GM23338 (cell line): Measurements from ENCODE around the gene EFR3B. TPM values are rescaled to one million over a fixed set of nuclear protein-coding genes. Genes with fewer than 3 reads are reported as not detected.
"Not testable (repeated sequence)": the region's sequence is repeated elsewhere in the genome, so short reads cannot be mapped to it uniquely, and the experiment has no call there.

Experiments
- ATAC-seq: fragments of 200-7000 bp; cut with Tn5 transposase; 3 replicates; pipeline ENCODE4 v1.9.1; 2020
- DNase-seq: peaks from one replicate; pipeline ENCODE4 v3.0.0-alpha.2; 2015; ENCODE audit warnings: low spot score
- H2AFZ ChIP-seq: fragments of 200-600 bp; sonication (generic); 2 replicates; pipeline ENCODE4 v1.8.0; 2016; ENCODE audit warnings: antibody characterized with exemption, mild to moderate bottlenecking, moderate library complexity
- H3F3A ChIP-seq: fragments of 200-600 bp; sonication (generic); replicated peaks from 2 replicates; pipeline ENCODE4 v1.8.0; 2017; ENCODE audit warnings: antibody characterized with exemption, mixed run types, low read depth
- H3K27ac ChIP-seq: fragments of 200-600 bp; sonication (generic); 2 replicates; pipeline ENCODE4 v1.6.1; 2016; ENCODE audit warnings: low read depth
- H3K27me3 ChIP-seq: fragments of 200-600 bp; sonication (generic); 2 replicates; pipeline ENCODE4 v1.8.0; 2016; ENCODE audit warnings: mild to moderate bottlenecking, mixed run types, moderate library complexity; ENCODE audit not compliant: insufficient read depth
- H3K36me3 ChIP-seq: fragments of 200-600 bp; sonication (generic); 2 replicates; pipeline ENCODE4 v1.8.0; 2016; ENCODE audit warnings: mild to moderate bottlenecking; ENCODE audit not compliant: insufficient read depth
- H3K4me1 ChIP-seq: fragments of 200-600 bp; sonication (generic); 2 replicates; pipeline ENCODE4 v1.8.0; 2016; ENCODE audit warnings: mild to moderate bottlenecking, moderate library complexity; ENCODE audit not compliant: insufficient read depth
- H3K4me2 ChIP-seq: fragments of 200-600 bp; sonication (generic); 2 replicates; pipeline ENCODE4 v1.7.1; 2017; ENCODE audit warnings: mixed run types
- H3K4me3 ChIP-seq: fragments of 200-600 bp; sonication (generic); 2 replicates; pipeline ENCODE4 v1.6.1; 2016; ENCODE audit warnings: mixed run types
- H3K79me2 ChIP-seq: fragments of 200-600 bp; sonication (generic); replicated peaks from 2 replicates; pipeline ENCODE4 v1.8.0; 2017; ENCODE audit warnings: mild to moderate bottlenecking; ENCODE audit not compliant: insufficient read depth
- H3K9me2 ChIP-seq: fragments of 200-600 bp; sonication (generic); 2 replicates; pipeline ENCODE4 v1.8.0; 2017; ENCODE audit not compliant: insufficient read depth
- H4K20me1 ChIP-seq: fragments of 200-600 bp; sonication (generic); replicated peaks from 2 replicates; pipeline ENCODE4 v1.8.0; 2017; ENCODE audit warnings: mild to moderate bottlenecking; ENCODE audit not compliant: insufficient read depth
- H3K27ac Mint-ChIP-seq: 2 replicates; pipeline ENCODE4 v1.8.0; 2020; ENCODE audit warnings: inconsistent platforms, mild to moderate bottlenecking, moderate library complexity, mixed read lengths
- H3K27me3 Mint-ChIP-seq: 3 replicates; pipeline ENCODE4 v1.8.0; 2022; ENCODE audit warnings: low read depth, mild to moderate bottlenecking, moderate library complexity, mixed read lengths, inconsistent platforms; ENCODE audit not compliant: insufficient read depth, poor library complexity
- H3K36me3 Mint-ChIP-seq: 3 replicates; pipeline ENCODE4 v1.8.0; 2021; ENCODE audit warnings: low read depth, mild to moderate bottlenecking, inconsistent platforms, moderate library complexity, mixed read lengths
- H3K4me1 Mint-ChIP-seq: 3 replicates; pipeline ENCODE4 v1.8.0; 2020; ENCODE audit warnings: mild to moderate bottlenecking, inconsistent platforms, mixed read lengths
- H3K4me3 Mint-ChIP-seq: 3 replicates; pipeline ENCODE4 v1.8.0; 2021; ENCODE audit warnings: moderate library complexity, mild to moderate bottlenecking, inconsistent platforms, mixed read lengths
- H3K9me3 Mint-ChIP-seq: 3 replicates; pipeline ENCODE4 v1.8.0; 2020; ENCODE audit warnings: moderate library complexity, mild to moderate bottlenecking, inconsistent platforms, mixed read lengths
- EZH2 ChIP-seq: fragments of 200-600 bp; sonication (generic); IDR thresholded peaks from one replicate; pipeline ENCODE4 v1.8.0; 2017; ENCODE audit warnings: antibody characterized with exemption, mild to moderate bottlenecking, low read depth; ENCODE audit not compliant: unreplicated experiment
- EZH2phosphoT487 ChIP-seq: fragments of 200-600 bp; sonication (generic); IDR thresholded peaks from one replicate; pipeline ENCODE4 v1.8.1; 2018; ENCODE audit warnings: antibody characterized with exemption; ENCODE audit not compliant: unreplicated experiment
- JUNB ChIP-seq: IDR thresholded peaks from one replicate; pipeline ENCODE4 v1.6.1; 2016; ENCODE audit warnings: antibody characterized with exemption; ENCODE audit not compliant: unreplicated experiment
- NANOG ChIP-seq: IDR thresholded peaks from 2 replicates; pipeline ENCODE4 v1.6.1; 2016; ENCODE audit warnings: antibody characterized with exemption, borderline replicate concordance
- POLR2AphosphoS5 ChIP-seq: IDR thresholded peaks from 2 replicates; pipeline ENCODE4 v1.6.1; 2016; ENCODE audit warnings: antibody characterized with exemption, low read depth
- STAT1 ChIP-seq: IDR thresholded peaks from one replicate; pipeline ENCODE4 v1.6.1; 2016; ENCODE audit warnings: antibody characterized with exemption; ENCODE audit not compliant: unreplicated experiment
- ZNF114 ChIP-seq: fragments of 250-450 bp; sonication (Bioruptor Pico); IDR thresholded peaks from 2 replicates; pipeline ENCODE4 v1.5.0; 2020; ENCODE audit warnings: mild to moderate bottlenecking, moderate library complexity
- polyA plus RNA-seq: library from polyadenylated mRNA; unstranded; fragments of >200 nt; fragmentation: Nextera tagmentation; extraction: Ambion mirVana; gene quantifications from 2 replicates; pipeline ENCODE4 v1.2.1, GENCODE V29; 2016
- total RNA-seq: library from RNA; depleted of rRNA; stranded (reverse); fragments of >200 nt; shearing (Covaris generic); gene quantifications from 2 replicates; pipeline ENCODE4 v1.2.3, GENCODE V29; 2014
- TF ChIP-seq, protein P1 (sequence below): IDR thresholded peaks from one replicate; pipeline ENCODE4 v1.6.1; 2018; ENCODE audit warnings: antibody characterized with exemption; ENCODE audit not compliant: unreplicated experiment

Gene EFR3B
- total and polyA plus RNA-seq, 2 experiments from 2014 or later = 3.3 to 10.7 TPM

DNA sequence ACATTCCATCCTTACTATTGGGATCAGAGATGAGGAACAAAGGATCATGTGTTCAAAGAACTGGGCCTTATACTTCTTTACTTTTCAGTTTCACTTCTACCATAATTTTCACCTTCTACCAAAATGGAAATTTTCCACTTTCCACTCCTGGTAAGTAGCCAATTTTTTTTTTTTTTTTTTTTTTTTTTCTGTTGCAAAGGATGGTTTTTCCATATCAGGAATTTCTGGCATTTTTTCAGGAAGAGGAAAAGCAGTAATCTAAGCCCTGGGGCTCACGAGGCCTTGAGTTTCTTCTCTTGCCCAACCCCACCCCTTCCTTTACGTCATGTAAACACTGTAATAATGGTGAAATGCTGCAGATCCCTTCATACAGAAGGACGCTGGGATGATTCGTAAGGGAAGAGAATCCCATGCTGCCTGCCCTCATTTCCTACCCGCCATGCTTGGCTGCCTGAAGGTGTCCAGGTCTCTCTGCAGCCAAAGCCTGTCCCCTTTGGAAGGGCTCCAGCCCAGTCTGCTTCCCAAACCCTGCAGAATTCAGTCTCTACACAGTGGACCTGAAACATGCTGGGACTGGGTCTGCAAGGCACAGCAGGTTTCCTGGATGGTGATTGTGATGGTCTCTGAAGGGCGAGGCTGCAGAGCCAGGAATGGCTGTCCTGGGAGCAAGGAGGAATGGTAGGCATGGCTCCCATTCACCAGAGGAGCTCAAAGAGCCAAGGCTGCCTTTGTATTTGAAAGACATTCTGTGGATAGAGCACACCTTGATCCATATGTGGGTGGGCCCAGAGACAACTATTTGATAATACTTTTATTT is 57.0 kb downstream of the EFR3B start:
- H3K4me1 ChIP-seq = peaks cover 16% of the 10 kb centered on the region
- no peaks in the 10 kb centered on the region for H3F3A ChIP-seq
- peaks cover 14% of the 10 kb centered on the region for H3K4me1 Mint-ChIP-seq
- H3K4me2 ChIP-seq = peak overlapping the region; percentile 24
- peaks cover 7% of the 10 kb centered on the region for H3K27me3 Mint-ChIP-seq
- ATAC-seq (peak; percentile 79), DNase-seq (no peak)
- H3K4me3 Mint-ChIP-seq = no peak overlapping the region
- H3K79me2 ChIP-seq = no peaks in the 10 kb centered on the region
- TF ChIP-seq POLR2AphosphoS5 = no peak
- no peak for TF ChIP-seq EZH2phosphoT487
- no peak for TF ChIP-seq EZH2
- TF ChIP-seq STAT1 = no peak
- TF ChIP-seq, protein P1, sequence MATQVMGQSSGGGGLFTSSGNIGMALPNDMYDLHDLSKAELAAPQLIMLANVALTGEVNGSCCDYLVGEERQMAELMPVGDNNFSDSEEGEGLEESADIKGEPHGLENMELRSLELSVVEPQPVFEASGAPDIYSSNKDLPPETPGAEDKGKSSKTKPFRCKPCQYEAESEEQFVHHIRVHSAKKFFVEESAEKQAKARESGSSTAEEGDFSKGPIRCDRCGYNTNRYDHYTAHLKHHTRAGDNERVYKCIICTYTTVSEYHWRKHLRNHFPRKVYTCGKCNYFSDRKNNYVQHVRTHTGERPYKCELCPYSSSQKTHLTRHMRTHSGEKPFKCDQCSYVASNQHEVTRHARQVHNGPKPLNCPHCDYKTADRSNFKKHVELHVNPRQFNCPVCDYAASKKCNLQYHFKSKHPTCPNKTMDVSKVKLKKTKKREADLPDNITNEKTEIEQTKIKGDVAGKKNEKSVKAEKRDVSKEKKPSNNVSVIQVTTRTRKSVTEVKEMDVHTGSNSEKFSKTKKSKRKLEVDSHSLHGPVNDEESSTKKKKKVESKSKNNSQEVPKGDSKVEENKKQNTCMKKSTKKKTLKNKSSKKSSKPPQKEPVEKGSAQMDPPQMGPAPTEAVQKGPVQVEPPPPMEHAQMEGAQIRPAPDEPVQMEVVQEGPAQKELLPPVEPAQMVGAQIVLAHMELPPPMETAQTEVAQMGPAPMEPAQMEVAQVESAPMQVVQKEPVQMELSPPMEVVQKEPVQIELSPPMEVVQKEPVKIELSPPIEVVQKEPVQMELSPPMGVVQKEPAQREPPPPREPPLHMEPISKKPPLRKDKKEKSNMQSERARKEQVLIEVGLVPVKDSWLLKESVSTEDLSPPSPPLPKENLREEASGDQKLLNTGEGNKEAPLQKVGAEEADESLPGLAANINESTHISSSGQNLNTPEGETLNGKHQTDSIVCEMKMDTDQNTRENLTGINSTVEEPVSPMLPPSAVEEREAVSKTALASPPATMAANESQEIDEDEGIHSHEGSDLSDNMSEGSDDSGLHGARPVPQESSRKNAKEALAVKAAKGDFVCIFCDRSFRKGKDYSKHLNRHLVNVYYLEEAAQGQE = no peak
- no peak for TF ChIP-seq JUNB
- no peak for TF ChIP-seq NANOG
- TF ChIP-seq ZNF114 (CRISPR knock-in tag) = no peak
- H4K20me1 ChIP-seq = no peaks in the 10 kb centered on the region
- H3K4me3 ChIP-seq = no peak overlapping the region
- H3K27me3 ChIP-seq = no peaks in the 10 kb centered on the region
- no peak overlapping the region for H3K27ac ChIP-seq
- H2AFZ ChIP-seq = 0 out of 2 replicates have a peak overlapping the region, but pooled peaks have one; percentile 8
- H3K36me3 ChIP-seq = no peaks in the 10 kb centered on the region
- no peaks in the 10 kb centered on the region for H3K36me3 Mint-ChIP-seq
- no peak overlapping the region for H3K27ac Mint-ChIP-seq
- H3K9me3 Mint-ChIP-seq = no peaks in the 10 kb centered on the region
- peaks cover 3% of the 10 kb centered on the region; the same call in 1 of the 2 replicates for H3K9me2 ChIP-seq

DNA sequence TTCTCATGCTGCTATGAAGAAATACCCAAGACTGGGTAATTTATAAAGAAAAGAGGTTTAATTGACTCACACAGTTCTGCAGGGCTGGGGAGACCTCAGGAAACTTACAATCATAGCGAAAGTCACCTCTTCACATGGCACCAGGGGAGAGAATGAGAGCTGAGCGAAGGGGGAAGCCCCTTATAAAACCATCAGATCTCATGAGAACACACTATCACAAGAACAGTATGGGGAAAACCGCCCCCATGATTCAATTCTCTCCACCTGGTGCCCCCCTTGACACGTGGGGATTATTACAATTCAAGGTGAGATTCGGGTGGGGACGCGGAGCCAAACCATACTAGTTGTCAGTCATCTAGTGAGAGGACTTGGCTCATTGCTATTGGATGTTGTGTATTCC is 60.5 kb downstream of the EFR3B start:
- not testable (repeated sequence) for H3K36me3 ChIP-seq, H2AFZ ChIP-seq, H3F3A ChIP-seq, ATAC-seq, H3K4me3 Mint-ChIP-seq, H3K27me3 Mint-ChIP-seq, H3K9me3 Mint-ChIP-seq, H3K36me3 Mint-ChIP-seq, H3K9me2 ChIP-seq, H3K27ac Mint-ChIP-seq, DNase-seq, H3K27me3 ChIP-seq, H4K20me1 ChIP-seq, H3K27ac ChIP-seq, H3K4me2 ChIP-seq, H3K79me2 ChIP-seq, H3K4me3 ChIP-seq
- H3K4me1 ChIP-seq = peaks cover 16% of the 10 kb centered on the region
- peaks cover 14% of the 10 kb centered on the region for H3K4me1 Mint-ChIP-seq
